Endothelial cell of umbilical vein (primary cell): ENCODE results near the gene LCLAT1.

Experiments used
- EZH2 ChIP-seq: IDR thresholded peaks from 2 replicates; pipeline ENCODE4 v1.6.1; 2012; ENCODE audit warnings: borderline replicate concordance, low read depth, mild to moderate bottlenecking, moderate library complexity, low read length, inconsistent platforms; ENCODE audit not compliant: severe bottlenecking
- MAX ChIP-seq: IDR thresholded peaks from 2 replicates; pipeline ENCODE4 v1.6.1; 2011; ENCODE audit not compliant: insufficient read depth, insufficient read length
- POLR2A ChIP-seq: IDR thresholded peaks from 2 replicates; pipeline ENCODE4 v1.6.1; 2012; ENCODE audit warnings: low read depth, mild to moderate bottlenecking, control low read depth, low read length
- POLR2AphosphoS5 ChIP-seq: IDR thresholded peaks from 2 replicates; pipeline ENCODE4 v1.6.1; 2012; ENCODE audit warnings: low read depth, mild to moderate bottlenecking, control low read depth, low read length, moderate library complexity; ENCODE audit not compliant: insufficient read depth
- TF ChIP-seq, protein P1 (sequence below), 2 donors: IDR thresholded peaks; 1 replicate in 1 of 2; 2 replicates in 1 of 2; pipeline ENCODE4 v1.5.1; 2011; ENCODE audit warnings: low read length in 2 of 2, mild to moderate bottlenecking in 2 of 2, moderate library complexity in 2 of 2, control low read depth in 1 of 2, inconsistent platforms in 1 of 2, low read depth in 1 of 2; ENCODE audit not compliant: insufficient read depth in 1 of 2; ENCODE audit errors: extremely low read depth in 1 of 2

DNA sequence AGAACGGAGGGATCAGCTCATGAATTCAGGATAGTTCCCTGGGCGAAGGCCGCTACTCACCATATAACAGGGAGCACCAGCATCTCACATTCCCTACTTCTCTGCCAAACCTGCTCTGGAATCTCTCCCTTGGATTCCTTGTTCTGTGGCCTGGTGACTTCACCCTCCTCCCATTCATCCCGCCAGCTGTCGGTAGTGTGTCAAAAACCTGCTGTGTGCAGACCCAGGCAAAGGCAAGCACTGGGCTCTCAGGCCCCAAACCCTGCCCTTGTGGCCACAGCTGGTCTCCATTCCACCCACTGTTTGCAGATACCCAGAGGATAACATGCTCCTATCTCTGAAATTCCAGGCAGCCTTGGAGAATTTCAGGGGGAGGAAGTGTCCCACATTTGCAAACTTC, 208.6 kb downstream of the LCLAT1 start:
- TF ChIP-seq EZH2: no peak
- TF ChIP-seq MAX: no peak
- TF ChIP-seq, protein P1, sequence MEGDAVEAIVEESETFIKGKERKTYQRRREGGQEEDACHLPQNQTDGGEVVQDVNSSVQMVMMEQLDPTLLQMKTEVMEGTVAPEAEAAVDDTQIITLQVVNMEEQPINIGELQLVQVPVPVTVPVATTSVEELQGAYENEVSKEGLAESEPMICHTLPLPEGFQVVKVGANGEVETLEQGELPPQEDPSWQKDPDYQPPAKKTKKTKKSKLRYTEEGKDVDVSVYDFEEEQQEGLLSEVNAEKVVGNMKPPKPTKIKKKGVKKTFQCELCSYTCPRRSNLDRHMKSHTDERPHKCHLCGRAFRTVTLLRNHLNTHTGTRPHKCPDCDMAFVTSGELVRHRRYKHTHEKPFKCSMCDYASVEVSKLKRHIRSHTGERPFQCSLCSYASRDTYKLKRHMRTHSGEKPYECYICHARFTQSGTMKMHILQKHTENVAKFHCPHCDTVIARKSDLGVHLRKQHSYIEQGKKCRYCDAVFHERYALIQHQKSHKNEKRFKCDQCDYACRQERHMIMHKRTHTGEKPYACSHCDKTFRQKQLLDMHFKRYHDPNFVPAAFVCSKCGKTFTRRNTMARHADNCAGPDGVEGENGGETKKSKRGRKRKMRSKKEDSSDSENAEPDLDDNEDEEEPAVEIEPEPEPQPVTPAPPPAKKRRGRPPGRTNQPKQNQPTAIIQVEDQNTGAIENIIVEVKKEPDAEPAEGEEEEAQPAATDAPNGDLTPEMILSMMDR (IDR thresholded peaks at IDR 0.05; ENCODE audit: extremely low read depth in 1 of 2, insufficient read depth in 1 of 2, low read depth in 1 of 2, low read length in 2 of 2): no peak
- no peak for TF ChIP-seq POLR2A
- no peak for TF ChIP-seq POLR2AphosphoS5
